ENCODE results near the gene ZNF584.
A peak's percentile ranks its signal among the peaks of the same experiment; 100 is the strongest.

DNA sequence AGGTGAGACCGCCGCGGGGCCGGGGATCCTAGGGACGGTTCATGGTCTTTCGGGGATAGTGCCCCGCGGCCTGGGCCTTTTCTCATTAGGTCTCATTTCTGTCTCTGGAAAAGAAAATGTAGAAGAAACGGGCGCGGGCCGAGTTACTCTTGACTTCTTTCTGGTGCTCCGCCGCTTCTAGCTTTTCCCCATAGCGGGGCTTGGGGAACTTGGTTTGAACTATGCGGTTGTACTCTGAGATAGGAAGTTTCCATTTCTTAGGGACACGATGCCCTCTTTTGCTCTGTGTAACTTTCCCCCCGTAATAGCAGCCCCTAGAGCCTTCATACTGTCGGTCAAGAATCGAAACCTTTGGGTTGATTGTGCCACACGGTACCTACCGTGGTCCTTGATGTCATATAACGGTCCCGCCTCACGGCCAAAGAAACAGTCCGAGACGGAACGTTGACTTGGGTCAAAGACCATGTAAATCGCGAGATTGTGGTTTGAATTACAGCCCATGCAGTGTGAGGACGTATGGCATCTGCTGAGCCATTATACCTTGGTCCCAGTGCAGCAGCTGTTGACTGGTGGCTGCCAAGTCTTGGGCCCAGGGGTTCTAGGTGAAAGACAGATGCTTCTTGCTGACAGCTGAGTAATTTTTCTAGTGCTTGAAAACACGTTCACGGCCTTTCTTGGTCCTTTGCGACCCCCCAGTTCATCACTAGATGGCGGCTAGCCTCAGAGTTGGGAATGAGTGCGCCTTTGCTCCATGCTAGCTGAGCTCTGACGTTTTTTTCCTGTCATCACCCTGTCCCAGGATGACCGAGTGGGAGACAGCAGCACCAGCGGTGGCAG lies 20.9 kb upstream of the ZNF584 start:
- TF ChIP-seq STAT1 (conservative IDR thresholded peaks at IDR 0.05) (no peak), CBX5 (IDR thresholded peaks at IDR 0.05; ENCODE audit: low read depth) (no peak), CTCF (IDR thresholded peaks at IDR 0.05 in 2 of 3, conservative IDR thresholded peaks at IDR 0.05 in 1 of 3; ENCODE audit: control insufficient read depth in 2 of 3, extremely low read depth in 1 of 3, insufficient read depth in 1 of 3, low read depth in 3 of 3, low read length in 3 of 3) (0 out of 6 replicates have a peak, but pooled peaks have one; percentile 1 to 21 (median 9)), ESRRA (IDR thresholded peaks at IDR 0.05; ENCODE audit: low read length) (no peak), CUX1 (IDR thresholded peaks at IDR 0.05; ENCODE audit: insufficient replicate concordance, low read depth, low read length) (no peak), RELA (IDR thresholded peaks at IDR 0.05; ENCODE audit: borderline replicate concordance, partially characterized antibody) (no peak), EP300 (IDR thresholded peaks at IDR 0.05; ENCODE audit: borderline replicate concordance in 1 of 2, control insufficient read depth in 1 of 2, low read depth in 2 of 2, low read length in 2 of 2) (no peak), POLR2A (IDR thresholded peaks at IDR 0.05; ENCODE audit: low read depth, low read length) (no peak), JUND (IDR thresholded peaks at IDR 0.05; ENCODE audit: low read depth, low read length) (no peak), EGR1 (IDR thresholded peaks at IDR 0.05; ENCODE audit: borderline replicate concordance in 1 of 2, low read depth in 2 of 2, low read length in 2 of 2) (no peak)
- TF ChIP-seq, protein P1, sequence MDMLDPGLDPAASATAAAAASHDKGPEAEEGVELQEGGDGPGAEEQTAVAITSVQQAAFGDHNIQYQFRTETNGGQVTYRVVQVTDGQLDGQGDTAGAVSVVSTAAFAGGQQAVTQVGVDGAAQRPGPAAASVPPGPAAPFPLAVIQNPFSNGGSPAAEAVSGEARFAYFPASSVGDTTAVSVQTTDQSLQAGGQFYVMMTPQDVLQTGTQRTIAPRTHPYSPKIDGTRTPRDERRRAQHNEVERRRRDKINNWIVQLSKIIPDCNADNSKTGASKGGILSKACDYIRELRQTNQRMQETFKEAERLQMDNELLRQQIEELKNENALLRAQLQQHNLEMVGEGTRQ (IDR thresholded peaks at IDR 0.05; ENCODE audit: borderline replicate concordance, low read depth, low read length) = no peak
- TF ChIP-seq, protein P2, sequence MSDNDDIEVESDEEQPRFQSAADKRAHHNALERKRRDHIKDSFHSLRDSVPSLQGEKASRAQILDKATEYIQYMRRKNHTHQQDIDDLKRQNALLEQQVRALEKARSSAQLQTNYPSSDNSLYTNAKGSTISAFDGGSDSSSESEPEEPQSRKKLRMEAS (IDR thresholded peaks at IDR 0.05; ENCODE audit: low read depth, low read length) = no peak
- TF ChIP-seq, protein P3, sequence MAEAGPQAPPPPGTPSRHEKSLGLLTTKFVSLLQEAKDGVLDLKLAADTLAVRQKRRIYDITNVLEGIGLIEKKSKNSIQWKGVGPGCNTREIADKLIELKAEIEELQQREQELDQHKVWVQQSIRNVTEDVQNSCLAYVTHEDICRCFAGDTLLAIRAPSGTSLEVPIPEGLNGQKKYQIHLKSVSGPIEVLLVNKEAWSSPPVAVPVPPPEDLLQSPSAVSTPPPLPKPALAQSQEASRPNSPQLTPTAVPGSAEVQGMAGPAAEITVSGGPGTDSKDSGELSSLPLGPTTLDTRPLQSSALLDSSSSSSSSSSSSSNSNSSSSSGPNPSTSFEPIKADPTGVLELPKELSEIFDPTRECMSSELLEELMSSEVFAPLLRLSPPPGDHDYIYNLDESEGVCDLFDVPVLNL (IDR thresholded peaks at IDR 0.05; ENCODE audit: low read depth, low read length) = no peak
